HepG2 (cell line): Measurements from ENCODE around the gene IMPACT. TPM values are rescaled to one million over a fixed set of nuclear protein-coding genes. Genes with fewer than 3 reads are reported as not detected.
A peak's percentile ranks its signal among the peaks of the same experiment; 100 is the strongest.

Experiments
- AKNA ChIP-seq: sonication (generic); formaldehyde crosslinking; IDR thresholded peaks from 2 replicates; pipeline ENCODE4 v1.4.0; 2020; ENCODE audit warnings: missing genetic modification reagents, borderline replicate concordance
- CCDC6 ChIP-seq: sonication (generic); formaldehyde crosslinking; IDR thresholded peaks from 2 replicates; pipeline ENCODE4 v1.8.1; 2022; ENCODE audit warnings: mild to moderate bottlenecking, missing genetic modification reagents, moderate library complexity
- HBP1 ChIP-seq: IDR thresholded peaks from 2 replicates; pipeline ENCODE4 v1.6.1; 2016; ENCODE audit warnings: low read depth, control low read depth
- KAT8 ChIP-seq: IDR thresholded peaks from 2 replicates; pipeline ENCODE4 v1.6.1; 2016; ENCODE audit warnings: missing genetic modification reagents, missing compliant biosample characterization
- MBNL3 ChIP-seq: fragments of 250-450 bp; sonication (Bioruptor Pico); conservative IDR thresholded peaks from 2 replicates; pipeline ENCODE4 v1.8.0; 2022; ENCODE audit warnings: mild to moderate bottlenecking, inconsistent platforms
- NAIF1 ChIP-seq: sonication (generic); formaldehyde crosslinking; IDR thresholded peaks from 2 replicates; pipeline ENCODE4 v1.5.0; 2020; ENCODE audit warnings: mild to moderate bottlenecking, missing genetic modification reagents, borderline replicate concordance
- REST ChIP-seq, 2 experiments: IDR thresholded peaks; 2 replicates each; pipeline ENCODE4 v1.6.1; 2011 to 2012; ENCODE audit warnings: low read length in 2 of 2, borderline replicate concordance in 1 of 2, low read depth in 1 of 2, mild to moderate bottlenecking in 1 of 2, moderate library complexity in 1 of 2
- SETDB1 ChIP-seq: sonication (generic); formaldehyde crosslinking; IDR thresholded peaks from 2 replicates; pipeline ENCODE4 v1.5.1; 2020; ENCODE audit warnings: missing genetic modification reagents, mild to moderate bottlenecking, borderline replicate concordance
- ZNF10 ChIP-seq: sonication (generic); formaldehyde crosslinking; IDR thresholded peaks from 2 replicates; pipeline ENCODE4 v1.4.0; 2020; ENCODE audit warnings: mild to moderate bottlenecking, low read depth, missing genetic modification reagents, borderline replicate concordance
- ZNF576 ChIP-seq: sonication (generic); formaldehyde crosslinking; IDR thresholded peaks from 2 replicates; pipeline ENCODE4 v1.4.0; 2020; ENCODE audit warnings: mild to moderate bottlenecking, missing genetic modification reagents
- polyA plus RNA-seq, 8 experiments: library from polyadenylated mRNA; depleted of rRNA in 3 of 8; stranded (reverse) in 7 of 8; unstranded in 1 of 8; fragments of >200 nt; fragmentation: Illumina TruSeq in 4 of 8; extraction: Trizol in 4 of 8; gene quantifications; 2 replicates each; pipeline versions ENCODE4 v1.2.1 to v1.2.3, GENCODE V29; 2011 to 2016; ENCODE audit warnings: low read depth in 4 of 8, missing spikeins in 1 of 8, mixed read lengths in 1 of 8; ENCODE audit not compliant: insufficient read depth in 1 of 8
- total RNA-seq, 5 experiments: library from RNA; depleted of rRNA; stranded (reverse); fragments of >200 nt; fragmentation: Illumina TruSeq; extraction: Trizol; gene quantifications; 2 replicates each; pipeline ENCODE4 v1.2.3, GENCODE V29; 2016; ENCODE audit warnings: low read depth in 1 of 5

Gene IMPACT
- total and polyA plus RNA-seq, 2 of the 13 experiments (the other 11 are each of a cell fraction or from before 2014, with no cell fraction given), result 5.0 to 7.7 TPM

GRCh38 chr18:24426398-24427294 is at the start of gene IMPACT (continued):
- TF ChIP-seq CCDC6 (CRISPR knock-in tag) (0 out of 2 replicates have a peak, but pooled peaks have one; percentile 45), ZNF10 (CRISPR knock-in tag) (no peak), MBNL3 (CRISPR knock-in tag) (no peak), ZNF576 (no peak), AKNA (CRISPR knock-in tag) (no peak), SETDB1 (CRISPR knock-in tag) (no peak), NAIF1 (CRISPR knock-in tag) (no peak), HBP1 (CRISPR knock-in tag) (no peak), KAT8 (CRISPR knock-in tag) (peak; percentile 61), REST (IDR thresholded peaks at IDR 0.05; ENCODE audit: borderline replicate concordance in 1 of 2, low read depth in 1 of 2, low read length in 2 of 2) (no peak)
